ENCODE results near the gene TMEM187. TPM values are rescaled to one million over a fixed set of nuclear protein-coding genes. Genes with fewer than 3 reads are reported as not detected.

TMEM187 gene
- total and polyA plus RNA-seq, 10 of the 15 experiments (the other 5 are each of a cell fraction or from before 2014, with no cell fraction given), result 0.45 to 8.5 (median 4.1) TPM

DNA sequence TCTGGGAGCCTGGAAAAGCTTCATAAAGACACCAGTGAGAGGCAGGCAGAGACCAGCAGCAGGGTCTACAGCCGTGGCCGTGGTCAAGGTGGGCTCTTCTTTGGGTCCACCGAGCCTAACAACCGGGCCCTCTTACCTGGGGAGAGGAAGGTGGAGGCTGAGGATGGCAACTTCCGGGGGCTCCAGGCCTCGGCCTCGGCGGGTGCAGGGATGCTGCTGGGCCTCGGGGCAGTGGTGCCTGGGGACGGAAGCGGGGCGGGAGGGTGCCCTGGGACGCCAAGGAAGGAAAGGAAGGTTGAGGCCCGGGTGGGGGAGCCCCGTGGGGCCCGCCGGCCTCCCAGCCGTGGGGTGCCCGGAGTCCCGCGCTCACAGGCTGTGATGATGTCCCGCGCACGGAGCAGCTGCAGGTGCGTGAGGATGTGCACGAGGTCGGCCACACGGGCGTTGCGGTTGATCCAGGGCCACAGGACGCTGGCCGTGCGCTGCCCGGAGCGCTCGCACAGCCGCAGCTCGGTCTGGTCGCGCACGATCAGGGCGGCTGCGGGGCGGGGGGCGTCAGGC is 46.6 kb downstream of the TMEM187 start (continued):
- TF ChIP-seq ATF3 (IDR thresholded peaks at IDR 0.05; ENCODE audit: borderline replicate concordance, extremely low read depth, low read depth, low read length) (no peak), FOXM1 (IDR thresholded peaks at IDR 0.05; ENCODE audit: low read depth, low read length) (no peak), CTCF (IDR thresholded peaks at IDR 0.05 in 2 of 3, conservative IDR thresholded peaks at IDR 0.05 in 1 of 3; ENCODE audit: control insufficient read depth in 2 of 3, extremely low read depth in 1 of 3, insufficient read depth in 1 of 3, low read depth in 3 of 3, low read length in 3 of 3) (no peak), RELA (IDR thresholded peaks at IDR 0.05; ENCODE audit: borderline replicate concordance, partially characterized antibody) (no peak), RFX5 (IDR thresholded peaks at IDR 0.05; ENCODE audit: low read depth, low read length) (no peak), NRF1 (conservative IDR thresholded peaks at IDR 0.05; ENCODE audit: low read depth, low read length) (no peak), EZH2 (IDR thresholded peaks at IDR 0.05; ENCODE audit: borderline replicate concordance, control insufficient read depth, low read depth, low read length) (no peak), SMAD5 (IDR thresholded peaks at IDR 0.05; ENCODE audit: low read depth) (no peak)

Data from GM12878 (cell line).